NCI-H2196 treated with DMSO at 0.1 percent for 48 hours (cell line): ENCODE data around the gene AZIN2.
"Not testable (repeated sequence)": the region's sequence is repeated elsewhere in the genome, so short reads cannot be mapped to it uniquely, and the experiment has no call there.

Experiments
- DNase-seq: peaks from one replicate; lab custom pipeline; 2025; ENCODE audit not compliant: unreplicated experiment; lab: John Stamatoyannopoulos, UW

Gene AZIN2

GRCh38 chr1:33056426-33056825, 24.5 kb upstream of the AZIN2 start:
- DNase-seq = no peak

DNA sequence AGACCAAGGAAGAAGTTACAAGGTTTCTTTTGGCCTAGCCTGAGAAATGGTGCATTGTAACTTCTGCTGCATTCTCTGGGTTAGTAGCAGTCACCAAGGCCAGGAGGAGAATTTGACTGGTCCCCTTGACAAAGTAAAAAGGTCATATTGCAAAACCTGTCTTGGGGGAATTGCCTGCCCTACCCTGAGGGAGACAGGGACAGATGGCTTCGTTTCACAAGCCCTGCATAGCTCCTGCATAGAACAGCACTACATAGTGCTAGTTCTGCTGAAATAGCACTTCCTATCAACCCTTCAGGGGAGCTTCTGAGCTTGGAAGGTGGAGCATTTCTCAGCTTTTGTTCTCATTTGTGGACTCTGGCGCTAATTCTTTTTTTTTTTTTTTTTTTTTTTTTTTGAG, 23.9 kb upstream of the AZIN2 start:
- no peak for DNase-seq

- DNase-seq = peak; percentile 67
Measured at GRCh38 chr1:33060579-33061083, 20.3 kb upstream of the AZIN2 start.

DNA sequence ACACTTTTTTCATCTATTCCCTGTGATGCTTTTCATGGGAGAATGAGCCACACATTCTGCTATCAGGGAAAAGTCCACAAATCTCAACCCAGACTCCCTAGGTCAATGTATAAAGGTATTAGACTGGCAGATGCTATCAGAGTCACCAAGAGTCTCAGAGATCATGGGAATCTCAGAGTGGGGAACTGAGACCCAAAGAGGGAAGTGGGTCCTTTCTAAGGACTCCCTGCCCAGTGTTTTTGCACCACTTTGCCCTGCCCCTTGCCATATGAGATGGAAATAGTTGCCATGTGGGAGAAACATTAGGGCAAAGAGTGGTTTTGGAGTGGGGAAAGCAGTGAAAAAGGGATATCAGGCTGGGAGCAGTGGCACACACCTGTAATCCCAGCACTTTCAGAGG, 19.1 kb upstream of the AZIN2 start:
- no peak for DNase-seq

- DNase-seq = not testable (repeated sequence)
Measured at GRCh38 chr1:33064284-33064683, 16.7 kb upstream of the AZIN2 start.

DNA sequence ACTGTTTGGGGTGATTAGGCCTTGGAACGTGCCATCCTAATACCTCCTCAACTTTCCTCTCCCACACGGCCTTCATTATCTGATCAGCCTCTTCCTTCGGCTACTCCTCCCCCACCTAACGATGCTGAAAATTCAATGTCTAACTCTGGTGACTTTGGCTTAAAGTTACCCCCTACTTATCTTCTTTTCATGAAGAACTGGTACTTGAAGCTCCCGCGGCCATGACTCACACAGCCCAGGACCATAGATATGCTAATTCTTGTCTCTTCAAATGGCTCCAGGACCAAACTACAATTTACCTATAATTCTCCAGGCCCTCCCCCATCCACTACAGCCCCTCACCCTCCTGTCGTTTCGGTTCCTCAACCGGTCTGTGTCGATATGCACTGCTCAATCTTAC, 15.7 kb upstream of the AZIN2 start:
- DNase-seq = no peak

DNA sequence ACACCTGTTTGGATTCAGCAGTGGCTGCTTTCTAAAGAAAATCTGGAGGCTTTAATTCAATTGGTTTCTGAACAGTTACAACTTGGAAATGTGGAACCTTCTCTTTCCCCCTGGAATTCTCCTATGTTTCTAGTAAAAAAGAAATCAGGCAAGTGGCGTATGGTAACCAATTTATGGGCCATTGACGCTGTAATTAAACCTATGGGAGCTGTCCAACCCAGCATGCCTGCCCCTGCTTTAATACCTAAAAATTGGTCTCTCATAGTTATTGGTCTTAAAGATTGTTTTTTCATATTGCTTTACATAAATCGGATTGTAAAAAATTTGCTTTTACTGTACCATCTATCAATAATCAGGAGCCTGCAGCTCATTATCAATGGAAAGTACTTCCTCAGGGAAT, 14.5 kb upstream of the AZIN2 start:
- not testable (repeated sequence) for DNase-seq

GRCh38 chr1:33068108-33068507, 12.8 kb upstream of the AZIN2 start:
- not testable (repeated sequence) for DNase-seq

DNA sequence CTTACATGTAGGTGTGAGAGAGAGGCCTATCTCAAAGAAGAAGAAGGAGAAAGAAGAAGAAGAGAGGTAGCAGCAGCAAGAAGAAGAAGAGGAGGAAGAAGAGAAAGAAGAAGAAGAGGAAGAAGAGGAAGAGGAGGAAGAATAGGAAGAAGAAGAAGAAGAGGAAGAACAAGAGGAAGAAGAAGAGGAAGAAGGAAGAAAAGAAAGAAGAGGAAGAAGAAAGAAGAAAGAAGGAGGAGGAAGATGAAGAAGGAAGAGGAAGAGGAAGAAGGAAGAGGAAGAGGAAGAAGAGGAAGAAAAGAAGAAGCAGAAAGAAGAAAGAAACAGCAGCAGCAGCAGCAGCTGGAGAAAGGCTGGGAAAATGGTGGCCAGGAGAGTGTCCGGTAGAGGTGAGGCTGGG, 10.3 kb upstream of the AZIN2 start:
- DNase-seq = no peak

- DNase-seq = no peak
Measured at GRCh38 chr1:33072707-33073106, 8.2 kb upstream of the AZIN2 start.

DNA sequence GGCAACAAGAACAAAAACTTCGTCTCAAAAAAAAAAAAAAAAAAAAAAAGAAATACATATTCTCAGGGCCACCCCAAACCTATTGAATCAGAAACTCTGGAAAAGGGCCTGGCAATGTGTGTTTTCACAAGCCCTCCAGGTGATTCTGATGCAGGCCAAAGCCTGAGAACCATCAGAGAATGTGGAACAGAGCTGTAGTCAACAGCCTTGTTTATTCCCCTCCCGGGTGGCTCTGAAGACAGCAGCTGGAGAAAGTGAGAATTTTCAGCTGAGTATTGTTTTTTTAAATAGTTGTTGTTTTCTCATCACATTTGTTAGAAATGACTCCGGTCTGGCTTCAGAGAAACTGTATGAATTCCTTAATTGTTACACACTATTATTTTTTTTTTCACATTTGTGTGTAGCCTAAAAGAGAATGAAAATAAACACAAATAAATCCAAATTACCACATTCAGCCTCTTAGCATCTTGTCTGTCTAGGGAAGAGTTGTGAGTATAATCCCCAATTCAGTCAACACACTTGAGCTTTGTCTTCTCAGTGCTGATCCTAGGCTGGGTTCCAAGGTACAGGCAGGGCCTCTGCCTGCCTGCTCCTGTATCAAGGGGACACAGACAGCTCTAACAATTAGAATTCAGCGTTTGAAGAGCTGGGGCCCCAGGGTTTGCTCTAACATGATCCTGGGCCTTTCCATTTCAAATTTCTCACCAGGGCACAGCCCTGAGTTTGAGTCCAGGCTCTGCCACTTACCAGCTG, 6.6 kb upstream of the AZIN2 start:
- DNase-seq = no peak

DNA sequence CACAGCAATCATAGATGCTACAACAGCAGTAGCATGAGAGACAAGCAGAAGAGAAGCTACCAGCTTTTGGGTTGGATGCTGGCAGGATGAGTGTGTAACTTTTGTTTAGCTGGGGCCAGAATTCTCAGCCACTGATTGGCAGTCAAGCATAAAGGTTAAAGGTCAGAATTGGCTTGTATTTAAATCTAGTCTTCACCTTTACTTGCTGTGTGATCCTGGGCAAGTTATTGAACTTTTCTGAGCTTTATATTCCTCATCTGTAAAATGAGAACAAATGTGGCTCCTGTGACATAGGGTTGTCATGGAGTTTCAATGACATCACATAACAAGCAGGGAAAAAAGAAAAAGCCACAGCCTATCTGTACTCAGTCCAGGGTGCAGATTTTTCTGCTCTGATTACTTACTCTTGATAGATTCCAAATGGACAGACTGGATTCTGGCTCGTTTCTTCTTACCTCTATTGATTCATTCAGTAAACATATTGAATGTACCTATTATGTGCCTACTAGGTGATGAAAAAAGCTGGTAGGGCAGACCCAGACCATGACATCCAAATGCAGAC, 2.8 kb upstream of the AZIN2 start:
- DNase-seq = no peak

GRCh38 chr1:33080373-33080772, 580 bp upstream of the AZIN2 start:
- no peak for DNase-seq

DNA sequence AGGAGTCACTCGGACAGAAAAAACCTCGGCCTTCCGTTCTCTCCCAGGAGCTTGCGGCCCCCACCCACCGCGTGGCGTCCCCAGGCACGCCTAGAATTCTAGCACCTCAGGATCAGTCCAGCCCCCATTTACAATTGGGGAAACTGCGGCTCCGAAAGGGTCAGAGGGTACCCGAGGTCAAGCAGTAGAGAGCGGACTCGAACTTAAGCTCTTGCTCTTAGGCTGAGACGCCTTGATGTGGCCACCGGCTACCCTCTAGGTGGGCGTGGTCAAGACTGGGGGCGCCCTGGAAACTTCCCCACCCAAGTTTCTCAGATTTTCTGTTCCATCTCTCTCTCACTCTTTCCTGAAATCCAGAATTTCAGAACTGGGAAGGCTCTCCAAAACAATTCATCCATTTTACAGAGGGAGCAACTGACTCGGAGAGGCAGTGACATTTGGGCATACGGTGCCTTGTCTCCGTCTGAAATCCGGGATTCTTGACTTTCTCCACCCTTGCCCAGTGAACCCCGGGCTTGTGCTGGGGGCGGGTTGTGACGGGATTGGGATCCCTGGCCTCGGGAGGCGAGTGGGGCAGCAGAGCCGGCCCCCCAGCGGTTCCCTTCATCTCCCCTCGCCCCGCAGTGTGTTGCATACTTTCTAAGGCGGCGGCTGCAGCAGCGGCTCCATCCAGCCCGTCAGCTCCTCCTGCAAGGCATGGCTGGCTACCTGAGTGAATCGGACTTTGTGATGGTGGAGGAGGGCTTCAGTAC, 777 bp downstream of the AZIN2 start:
- DNase-seq = no peak

DNA sequence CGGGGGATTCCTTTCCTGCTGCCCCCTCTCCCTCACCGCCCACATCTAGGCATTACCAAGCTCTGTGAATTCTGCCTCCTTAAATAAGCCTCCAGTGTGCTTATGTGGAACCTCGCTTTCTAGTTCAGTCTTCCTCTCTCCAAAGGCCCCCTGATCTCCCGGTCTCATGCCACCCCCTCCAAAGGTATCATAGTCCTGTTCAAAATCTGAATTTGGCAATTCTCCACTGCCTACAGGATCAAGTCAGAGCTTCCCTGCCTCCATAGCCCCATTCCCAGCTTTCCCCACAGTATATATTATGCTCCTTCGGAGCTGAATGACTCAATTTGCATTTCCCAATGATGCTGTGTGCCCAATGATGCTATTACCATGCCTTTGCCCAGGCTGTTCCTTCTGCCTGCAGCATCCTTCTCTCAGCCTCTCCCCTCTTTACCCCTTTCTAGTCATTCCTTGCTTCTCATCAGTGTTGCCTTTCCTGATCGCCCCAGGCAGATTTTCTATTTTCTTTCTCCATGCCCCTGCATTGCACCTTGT, 1.7 kb downstream of the AZIN2 start:
- DNase-seq = no peak

GRCh38 chr1:33085332-33085731, 4.4 kb downstream of the AZIN2 start:
- no peak for DNase-seq

DNA sequence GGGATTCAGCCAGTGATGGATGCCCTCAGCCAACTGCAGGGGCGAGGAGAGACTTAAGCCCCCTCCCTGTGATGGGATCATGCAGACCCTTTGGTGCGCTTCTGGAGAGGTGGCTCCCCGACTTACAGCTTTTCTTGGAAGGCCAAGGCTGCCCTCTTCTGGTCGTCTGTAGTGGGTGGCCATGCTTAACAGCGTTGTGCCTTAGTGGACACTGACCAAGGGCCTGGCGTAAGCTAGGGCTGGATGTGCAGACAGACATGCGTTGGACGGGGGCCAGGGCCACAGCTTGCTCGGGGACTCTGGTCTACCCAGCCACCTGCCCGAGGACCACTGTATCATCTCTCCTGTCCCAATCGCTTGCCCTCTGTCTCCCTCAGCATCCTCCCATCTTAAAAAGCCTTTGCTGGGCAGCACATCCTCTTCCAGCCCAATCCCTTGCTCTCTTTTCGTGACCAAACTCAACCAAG, 5.5 kb downstream of the AZIN2 start:
- peak; percentile 44 for DNase-seq

DNA sequence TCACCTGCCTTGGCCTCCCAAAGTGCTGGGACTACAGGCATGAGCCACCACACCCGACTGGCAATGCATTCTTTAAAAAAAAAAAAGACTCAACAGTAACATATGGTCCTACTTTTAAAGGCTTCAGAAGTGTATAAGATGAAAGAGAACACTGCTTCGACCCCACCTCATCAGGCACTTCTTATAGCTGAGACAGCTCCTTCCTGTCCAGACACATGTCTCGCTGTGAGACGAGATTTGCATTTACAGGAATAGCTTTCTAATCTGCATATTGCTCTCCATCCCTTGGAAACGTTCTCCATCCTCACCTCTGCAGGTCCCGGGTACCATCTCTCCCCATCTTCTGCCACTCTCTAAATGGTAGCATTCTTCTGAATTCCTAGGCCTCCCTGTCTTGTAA, 6.7 kb downstream of the AZIN2 start:
- no peak for DNase-seq

GRCh38 chr1:33088119-33088906, 7.4 kb downstream of the AZIN2 start:
- no peak for DNase-seq

GRCh38 chr1:33089457-33089856, 8.5 kb downstream of the AZIN2 start:
- no peak for DNase-seq

DNA sequence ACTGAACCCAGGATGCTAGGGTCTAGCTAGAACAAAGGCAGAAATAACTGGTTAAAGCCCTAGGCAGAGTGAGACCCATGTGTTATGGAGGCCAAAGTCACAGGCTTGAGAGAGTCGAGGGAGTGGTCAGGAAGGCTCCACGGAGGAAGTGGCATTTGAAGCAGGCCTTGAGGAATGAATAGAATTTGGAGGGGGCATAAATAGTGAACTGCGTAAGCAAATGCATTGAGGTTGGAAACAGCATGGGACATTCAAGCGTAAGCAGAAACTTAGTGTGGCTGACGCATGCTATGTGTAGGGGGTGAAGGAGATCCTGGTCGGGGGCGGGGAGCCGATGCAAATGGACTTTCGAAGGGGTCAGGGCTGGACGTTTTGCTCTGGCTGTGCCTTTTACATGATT, 11.5 kb downstream of the AZIN2 start:
- no peak for DNase-seq
